Left kidney (tissue), 2 donors: ENCODE data around the gene SSBP3. TPM values are rescaled to one million over a fixed set of nuclear protein-coding genes. Genes with fewer than 3 reads are reported as not detected.
"Not testable (repeated sequence)": the region's sequence is repeated elsewhere in the genome, so short reads cannot be mapped to it uniquely, and the experiment has no call there.

Source experiments
- DNase-seq: peaks from one replicate; pipeline ENCODE4 v3.0.0-alpha.2; 2013
- polyA plus RNA-seq: library from polyadenylated mRNA; unstranded; fragments of 120-200 nt; gene quantifications from one replicate; pipeline ENCODE4 v1.2.1, GENCODE V29; 2013; ENCODE audit not compliant: insufficient read length

SSBP3 gene
- polyA plus RNA-seq, 1 donor = 118 TPM

- DNase-seq = no peak
These were observed 184.9 kb downstream of the SSBP3 start for GRCh38 chr1:54221113-54221834.

- DNase-seq = no peak
These were observed 186.0 kb downstream of the SSBP3 start for GRCh38 chr1:54220004-54220811.

DNA sequence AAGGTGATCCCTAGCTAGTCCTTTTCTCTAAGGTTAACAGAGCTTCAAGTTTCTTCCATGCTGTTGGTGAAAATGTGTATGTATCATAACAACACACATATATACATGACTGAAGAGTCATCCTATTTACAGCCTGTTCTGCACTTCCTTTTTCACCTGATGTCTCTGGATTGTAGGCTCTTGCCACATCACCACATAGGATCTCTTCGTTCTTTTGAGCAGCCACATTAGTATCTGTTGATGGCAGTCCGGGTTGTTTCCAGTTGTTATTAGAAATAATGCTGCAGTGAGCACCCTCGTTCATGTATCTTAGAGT lies 186.5 kb downstream of the SSBP3 start:
- DNase-seq = no peak

- DNase-seq = no peak
These were observed 187.1 kb downstream of the SSBP3 start for GRCh38 chr1:54218883-54219687.

- DNase-seq = no peak
These were observed 190.7 kb downstream of the SSBP3 start for GRCh38 chr1:54215523-54215922.

- no peak for DNase-seq
These were observed 193.3 kb downstream of the SSBP3 start for GRCh38 chr1:54212872-54213271.

DNA sequence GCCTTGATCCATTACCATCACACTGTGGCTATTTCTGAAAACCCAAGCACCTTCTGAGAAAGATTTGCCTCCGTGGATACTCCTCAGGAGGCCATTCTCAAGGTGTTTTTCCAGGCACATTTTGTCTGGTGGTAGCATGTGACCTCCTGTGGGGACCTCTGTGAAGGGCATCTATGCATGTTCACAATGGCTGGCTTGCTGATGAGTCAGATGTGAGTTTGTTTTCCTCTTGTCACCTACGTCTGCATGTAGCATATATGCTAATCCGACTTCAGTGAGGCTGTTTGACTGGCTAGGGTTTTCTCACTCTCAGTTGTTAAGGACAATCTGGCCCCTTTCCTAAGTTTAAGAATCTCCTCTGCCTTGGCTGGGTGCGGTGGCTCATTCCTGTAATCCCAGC lies 198.3 kb downstream of the SSBP3 start:
- DNase-seq = not testable (repeated sequence)

GRCh38 chr1:54207287-54207686 lies 198.9 kb downstream of the SSBP3 start:
- DNase-seq = no peak

DNA sequence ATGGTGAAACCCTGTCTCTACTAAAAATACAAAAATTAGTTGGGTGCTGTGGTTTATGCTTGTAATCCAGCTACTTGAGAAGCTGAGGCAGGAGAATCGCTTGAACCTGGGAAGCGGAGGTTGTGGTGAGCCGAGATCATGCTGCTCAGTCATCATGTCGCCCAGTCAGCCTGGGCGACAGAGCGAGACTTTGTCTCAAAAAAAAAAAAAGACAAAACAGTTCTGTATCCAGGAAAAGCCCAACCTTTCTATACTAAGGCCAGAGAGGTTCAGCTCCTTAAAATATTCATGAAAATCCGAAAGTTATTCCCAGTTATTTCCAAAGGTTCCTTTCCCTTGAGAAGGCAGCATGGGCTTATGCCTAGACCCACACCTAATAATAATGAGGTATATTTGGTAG lies 202.0 kb downstream of the SSBP3 start:
- no peak for DNase-seq

DNA sequence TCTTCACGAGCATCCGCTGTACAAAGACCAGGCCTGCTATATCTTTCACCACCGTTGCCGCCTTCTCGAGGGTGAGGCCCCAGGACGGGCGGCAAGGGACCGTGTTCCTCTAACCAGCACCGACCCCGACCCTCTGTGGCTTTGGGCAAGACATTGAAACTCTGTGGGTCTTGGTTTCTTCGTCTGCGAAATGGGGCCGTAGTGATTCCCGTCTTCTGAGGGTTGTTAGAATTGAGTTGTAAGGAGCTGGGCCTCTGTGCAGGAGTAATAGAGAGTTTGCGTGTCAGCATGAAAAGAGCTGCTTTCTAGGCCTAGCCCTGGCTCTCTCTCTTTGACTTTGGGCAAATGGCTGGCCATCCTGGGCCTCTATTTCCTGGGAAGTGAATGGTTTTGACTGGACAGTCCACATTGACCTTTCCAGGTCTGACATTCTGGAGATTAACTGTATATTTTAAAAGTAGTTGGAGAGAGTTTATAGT lies 205.6 kb downstream of the SSBP3 start:
- DNase-seq = no peak

DNA sequence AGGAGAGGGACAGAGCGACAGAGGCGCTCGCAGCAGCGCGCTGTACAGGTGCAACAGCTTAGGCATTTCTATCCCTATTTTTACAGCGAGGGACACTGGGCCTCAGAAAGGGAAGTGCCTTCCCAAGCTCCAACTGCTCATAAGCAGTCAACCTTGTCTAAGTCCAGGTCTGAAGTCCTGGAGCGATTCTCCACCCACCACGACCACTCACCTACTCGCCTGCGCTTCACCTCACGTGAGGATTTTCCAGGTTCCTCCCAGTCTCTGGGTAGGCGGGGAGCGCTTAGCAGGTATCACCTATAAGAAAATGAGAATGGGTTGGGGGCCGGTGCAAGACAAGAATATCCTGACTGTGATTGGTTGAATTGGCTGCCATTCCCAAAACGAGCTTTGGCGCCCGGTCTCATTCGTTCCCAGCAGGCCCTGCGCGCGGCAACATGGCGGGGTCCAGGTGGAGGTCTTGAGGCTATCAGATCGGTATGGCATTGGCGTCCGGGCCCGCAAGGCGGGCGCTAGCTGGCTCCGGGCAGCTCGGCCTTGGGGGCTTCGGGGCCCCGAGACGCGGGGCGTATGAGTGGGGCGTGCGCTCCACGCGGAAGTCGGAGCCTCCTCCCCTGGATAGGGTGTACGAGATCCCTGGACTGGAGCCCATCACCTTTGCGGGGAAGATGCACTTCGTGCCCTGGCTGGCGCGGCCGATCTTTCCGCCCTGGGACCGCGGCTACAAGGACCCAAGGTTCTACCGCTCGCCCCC lies 206.3 kb downstream of the SSBP3 start, which contains the start of the genes CYB5RL and MRPL37:
Gene CYB5RL (minus strand): TSS at position 266 of the 754 bp plus-strand sequence. CDS start 4,414 bp downstream, outside the sequence.
Gene MRPL37 (plus strand): TSS at position 403 of the 754 bp plus-strand sequence. CDS start 77 bp downstream, at position 480.
- peak; percentile 98 for DNase-seq

- no peak for DNase-seq
These were observed 206.9 kb downstream of the SSBP3 start for GRCh38 chr1:54199151-54199764.

- no peak for DNase-seq
These were observed 212.7 kb downstream of the SSBP3 start for GRCh38 chr1:54193453-54193852.

DNA sequence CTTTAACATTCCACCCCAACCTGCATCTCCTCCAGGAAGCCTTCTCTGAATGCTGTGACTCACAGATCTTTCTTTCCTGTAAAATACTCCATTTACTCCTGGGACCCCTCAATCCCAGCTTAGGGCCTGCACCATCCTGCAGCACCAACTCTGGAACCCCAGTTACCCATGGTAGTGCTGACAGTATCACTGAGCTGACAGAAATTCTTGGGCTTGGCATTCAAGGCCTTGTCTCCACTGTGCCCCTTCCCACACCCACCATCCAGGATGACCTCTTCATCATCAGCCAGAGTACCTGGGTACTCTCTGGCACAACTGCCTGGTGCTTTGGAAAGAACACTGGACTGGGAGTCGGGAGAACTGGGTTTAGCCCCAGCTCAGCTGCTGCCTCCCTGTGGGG lies 214.7 kb downstream of the SSBP3 start:
- DNase-seq = no peak

DNA sequence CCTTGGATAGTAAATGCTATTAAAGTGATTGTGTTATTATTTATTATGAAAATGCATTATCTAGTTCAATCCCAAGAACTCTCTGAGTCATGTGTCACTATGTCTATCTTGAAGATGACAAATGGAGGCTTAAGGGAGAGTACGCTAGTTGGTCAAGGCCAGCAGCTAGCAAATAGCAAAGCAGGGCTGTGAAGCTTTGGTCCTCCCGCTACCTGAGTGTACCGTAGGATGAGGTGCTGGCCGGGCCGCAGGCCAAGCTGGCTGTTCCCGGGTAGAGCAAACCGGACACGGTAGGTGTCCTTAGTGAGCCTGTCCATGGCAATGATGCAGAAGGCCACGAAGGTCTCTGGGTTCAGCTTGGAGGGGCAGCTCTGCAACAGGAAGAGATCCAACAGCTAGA lies 215.7 kb downstream of the SSBP3 start:
- DNase-seq = no peak

- no peak for DNase-seq
These were observed 217.9 kb downstream of the SSBP3 start for GRCh38 chr1:54188291-54188690.

DNA sequence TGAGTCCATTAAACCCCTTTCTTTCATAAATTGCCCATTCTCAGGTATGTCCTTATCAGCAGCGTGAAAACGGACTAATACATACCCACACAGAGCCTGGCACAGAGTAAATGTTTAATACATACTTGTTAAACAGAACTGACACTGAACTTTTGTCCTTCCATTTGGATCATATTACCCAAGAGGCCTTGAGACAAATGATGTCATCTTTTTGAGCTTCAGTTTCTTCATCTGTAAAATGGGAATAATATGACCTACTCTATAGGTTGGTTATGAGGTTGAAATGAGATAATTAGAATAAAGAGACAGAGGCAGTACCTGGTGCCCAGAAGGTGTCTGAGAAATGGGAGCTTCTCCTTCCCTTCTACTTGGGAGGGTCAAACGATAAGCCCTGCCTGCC lies 220.1 kb downstream of the SSBP3 start:
- DNase-seq = no peak

DNA sequence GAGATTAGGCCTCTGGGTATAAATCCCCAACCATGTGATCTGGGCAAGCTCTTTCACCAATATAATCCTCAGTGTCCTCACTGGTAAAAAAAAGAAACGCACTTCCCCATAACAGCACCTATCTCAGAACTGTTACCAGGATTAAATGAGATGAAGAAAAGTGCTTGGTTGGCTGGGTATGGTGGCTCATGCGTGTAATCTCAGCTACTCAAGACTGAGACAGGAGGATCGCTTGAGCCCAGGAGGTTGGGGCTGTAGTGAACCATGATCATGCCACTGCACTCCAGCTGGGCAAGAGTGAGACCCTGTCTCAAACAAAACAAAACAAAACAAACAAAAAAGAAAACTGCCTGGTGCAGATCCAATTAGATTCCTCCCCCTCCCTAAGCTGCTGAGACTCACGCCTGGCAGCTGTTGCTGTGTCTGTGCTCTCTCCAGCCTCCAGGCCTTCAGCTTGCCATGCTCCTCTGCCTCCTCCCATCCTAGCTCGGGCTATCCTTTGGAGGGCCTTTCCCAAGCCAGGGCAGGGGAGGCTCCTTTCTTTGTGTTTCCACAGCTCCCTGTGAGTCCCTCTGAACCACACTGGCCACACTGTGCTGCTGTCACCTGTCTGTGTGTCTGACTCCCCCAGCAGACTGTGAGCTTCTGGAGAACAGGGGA lies 225.4 kb downstream of the SSBP3 start:
- DNase-seq = no peak

DNA sequence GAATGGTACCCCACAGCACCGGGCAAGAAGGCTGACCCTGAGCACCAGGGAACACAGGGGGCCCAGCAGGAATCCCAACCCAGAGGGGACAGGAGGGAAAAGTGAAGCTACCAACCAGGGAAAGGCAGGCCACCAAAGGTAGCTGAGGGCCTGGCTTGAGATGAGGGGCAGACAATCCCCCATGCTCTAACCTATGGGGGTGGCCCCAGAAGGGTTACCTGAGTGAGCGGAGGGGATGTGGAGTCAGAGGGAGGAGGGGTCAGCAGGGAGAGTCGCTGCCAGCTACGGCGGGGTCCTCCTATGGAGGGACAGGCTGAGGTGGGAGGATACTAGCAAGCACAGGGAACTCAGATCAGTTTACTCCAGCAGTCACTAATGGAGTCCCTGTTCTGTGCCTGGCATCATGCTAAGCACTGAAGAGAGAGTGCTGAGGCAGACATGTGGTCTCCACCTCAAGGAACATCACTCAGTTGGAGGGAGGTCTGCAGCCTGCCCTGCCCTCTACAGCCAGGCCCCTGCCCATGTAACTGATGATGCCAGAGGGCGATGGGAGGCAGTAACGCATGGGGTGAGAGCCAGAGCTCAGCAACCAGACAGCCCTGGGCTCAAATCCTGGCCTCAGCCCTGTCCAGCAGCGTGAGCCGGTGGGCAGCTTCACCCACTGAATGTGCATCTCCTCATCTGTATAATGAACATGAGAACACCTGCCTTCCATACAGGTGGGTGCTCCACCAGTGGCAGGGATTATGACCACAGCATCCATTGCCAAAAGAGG lies 227.7 kb downstream of the SSBP3 start:
- DNase-seq = no peak

- DNase-seq = no peak
These were observed 228.5 kb downstream of the SSBP3 start for GRCh38 chr1:54177726-54178125.
